Trophoblast cell (in vitro differentiated cells and primary cell): ENCODE data around the gene WDR82.
A peak's percentile ranks its signal among the peaks of the same experiment; 100 is the strongest.

Experiments
- DNase-seq, 2 donors: peaks; one replicate each; pipeline ENCODE4 v3.0.0-alpha.2; 2016
- H2AFZ ChIP-seq: 2 replicates; pipeline ENCODE4 v1.6.1; 2013; ENCODE audit warnings: low read length, moderate library complexity, mild to moderate bottlenecking; ENCODE audit not compliant: insufficient read depth, poor library complexity
- H2AK5ac ChIP-seq: 2 replicates; pipeline ENCODE4 v1.6.1; 2013; ENCODE audit warnings: mild to moderate bottlenecking, low read length
- H2BK120ac ChIP-seq: 2 replicates; pipeline ENCODE4 v1.6.1; 2013; ENCODE audit warnings: low read length, mild to moderate bottlenecking, moderate library complexity; ENCODE audit not compliant: insufficient read depth, poor library complexity
- H2BK12ac ChIP-seq: 2 replicates; pipeline ENCODE4 v1.6.1; 2013; ENCODE audit warnings: mild to moderate bottlenecking, low read length, moderate library complexity
- H2BK5ac ChIP-seq: 2 replicates; pipeline ENCODE4 v1.6.1; 2013; ENCODE audit warnings: low read length, low read depth, moderate library complexity, mild to moderate bottlenecking; ENCODE audit not compliant: poor library complexity
- H3K14ac ChIP-seq: 2 replicates; pipeline ENCODE4 v1.6.1; 2013; ENCODE audit warnings: mild to moderate bottlenecking, low read length
- H3K18ac ChIP-seq: 2 replicates; pipeline ENCODE4 v1.6.1; 2013; ENCODE audit warnings: mild to moderate bottlenecking, low read length
- H3K23ac ChIP-seq: 2 replicates; pipeline ENCODE4 v1.6.1; 2013; ENCODE audit warnings: low read length
- H3K27ac ChIP-seq: 2 replicates; pipeline ENCODE4 v1.5.1; 2013; ENCODE audit warnings: low read depth, mild to moderate bottlenecking, inconsistent platforms, low read length, moderate library complexity
- H3K27me3 ChIP-seq: 2 replicates; pipeline ENCODE4 v1.6.1; 2013; ENCODE audit warnings: inconsistent platforms, mild to moderate bottlenecking, low read length, moderate library complexity; ENCODE audit not compliant: insufficient read depth
- H3K36me3 ChIP-seq, 2 experiments: 1 replicate in 1 of 2; 2 replicates in 1 of 2; pipeline ENCODE4 v1.6.1; 2013; ENCODE audit warnings: low read length in 2 of 2, mild to moderate bottlenecking in 2 of 2, moderate library complexity in 1 of 2; ENCODE audit not compliant: insufficient read depth in 2 of 2, control insufficient read depth in 1 of 2
- H3K4ac ChIP-seq: 2 replicates; pipeline ENCODE4 v1.6.1; 2013; ENCODE audit warnings: low read depth, mild to moderate bottlenecking, low read length, moderate library complexity
- H3K4me1 ChIP-seq, 2 experiments: 1 replicate in 1 of 2; 2 replicates in 1 of 2; pipeline ENCODE4 v1.6.1; 2013; ENCODE audit warnings: low read length in 2 of 2, mild to moderate bottlenecking in 2 of 2, moderate library complexity in 1 of 2; ENCODE audit not compliant: insufficient read depth in 2 of 2, control insufficient read depth in 1 of 2
- H3K4me2 ChIP-seq: 2 replicates; pipeline ENCODE4 v1.6.1; 2013; ENCODE audit warnings: inconsistent platforms, mild to moderate bottlenecking, low read length, moderate library complexity
- H3K4me3 ChIP-seq: 2 replicates; pipeline ENCODE4 v1.5.1; 2013; ENCODE audit warnings: mild to moderate bottlenecking, low read depth, low read length, inconsistent platforms
- H3K79me1 ChIP-seq: one replicate; pipeline ENCODE4 v1.6.1; 2013; ENCODE audit warnings: low read length
- H3K79me2 ChIP-seq: 2 replicates; pipeline ENCODE4 v1.6.1; 2013; ENCODE audit warnings: low read length, mild to moderate bottlenecking; ENCODE audit not compliant: control insufficient read depth, insufficient read depth, poor library complexity
- H3K9ac ChIP-seq: 2 replicates; pipeline ENCODE4 v1.6.1; 2013; ENCODE audit warnings: mild to moderate bottlenecking, low read length
- H3K9me3 ChIP-seq: 2 replicates; pipeline ENCODE4 v1.6.1; 2013; ENCODE audit warnings: low read depth, mild to moderate bottlenecking, control low read depth, inconsistent platforms, low read length; ENCODE audit not compliant: insufficient read depth
- H4K12ac ChIP-seq: 2 replicates; pipeline ENCODE4 v1.6.1; 2013; ENCODE audit warnings: low read depth, mild to moderate bottlenecking, low read length, moderate library complexity
- H4K8ac ChIP-seq: 2 replicates; pipeline ENCODE4 v1.6.1; 2013; ENCODE audit warnings: low read depth, mild to moderate bottlenecking, low read length, moderate library complexity
- H4K91ac ChIP-seq: one replicate; pipeline ENCODE4 v1.6.1; 2013; ENCODE audit warnings: low read depth, mild to moderate bottlenecking, low read length, moderate library complexity
- WGBS: extraction: QIAGEN DNeasy Blood & Tissue Kit; methylation state at CpG from one replicate; pipeline ENCODE4 v1.1.7; 2013; ENCODE audit warnings: missing lambda C conversion rate; ENCODE audit not compliant: insufficient read length, insufficient coverage; ENCODE audit errors: extremely low coverage; 5-methylcytosine and 5-hydroxymethylcytosine counted together

WDR82 gene

GRCh38 chr3:52222319-52223221 lies 55.9 kb downstream of the WDR82 start:
- Histone ChIP-seq H3K79me2 (no peaks in the 10 kb centered on the region), H4K8ac (no peak overlapping the region), H3K27ac (no peak overlapping the region), H4K91ac (no peak overlapping the region), H2AFZ (no peak overlapping the region), H2AK5ac (no peak overlapping the region), H3K79me1 (peaks cover 8% of the 10 kb centered on the region), H3K36me3 (no peaks in the 10 kb centered on the region), H3K23ac (no peak overlapping the region), H3K4me3 (no peak overlapping the region), H3K4me2 (no peak overlapping the region), H3K18ac (no peak overlapping the region), H3K4me1 (peaks cover 19 to 26% of the 10 kb centered on the region in 2 experiments), H3K9ac (no peak overlapping the region), H2BK12ac (no peak overlapping the region), H3K4ac (no peak overlapping the region), H3K9me3 (no peaks in the 10 kb centered on the region), H3K27me3 (no peaks in the 10 kb centered on the region), H3K14ac (no peak overlapping the region), H4K12ac (no peak overlapping the region), H2BK5ac (no peak overlapping the region), H2BK120ac (no peak overlapping the region)
- no peak for DNase-seq
- no CpG with 5 or more reads among the region's 41 CpGs for WGBS

- Histone ChIP-seq H3K9me3 (no peaks in the 10 kb centered on the region), H3K4ac (no peak overlapping the region), H3K79me1 (peaks cover 8% of the 10 kb centered on the region), H3K23ac (no peak overlapping the region), H3K9ac (no peak overlapping the region), H4K8ac (no peak overlapping the region), H2BK12ac (peak overlapping the region; percentile 12), H4K12ac (no peak overlapping the region), H3K18ac (no peak overlapping the region), H3K4me3 (no peak overlapping the region), H2AK5ac (peak overlapping the region; percentile 17), H2BK5ac (no peak overlapping the region), H3K4me1 (peaks cover 22 to 34% of the 10 kb centered on the region in 2 experiments), H3K14ac (no peak overlapping the region), H3K27ac (no peak overlapping the region), H2BK120ac (no peak overlapping the region), H3K36me3 (no peaks in the 10 kb centered on the region), H2AFZ (no peak overlapping the region), H3K27me3 (no peaks in the 10 kb centered on the region), H3K4me2 (no peak overlapping the region), H3K79me2 (no peaks in the 10 kb centered on the region), H4K91ac (no peak overlapping the region)
- no CpG with 5 or more reads among the region's 34 CpGs for WGBS
- no peak for DNase-seq
Measured at GRCh38 chr3:52221563-52222318, 56.7 kb downstream of the WDR82 start.

GRCh38 chr3:52221141-52221562 lies 57.3 kb downstream of the WDR82 start:
- H2BK120ac ChIP-seq, result no peak overlapping the region
- H4K91ac ChIP-seq, result no peak overlapping the region
- H2BK12ac ChIP-seq, result peak overlapping the region; percentile 12
- H3K4me1 ChIP-seq, result peaks cover 22 to 37% of the 10 kb centered on the region in 2 experiments
- whole genome bisulfite sequencing, result no CpG with 5 or more reads among the region's 27 CpGs
- no peak overlapping the region for H2BK5ac ChIP-seq
- no peaks in the 10 kb centered on the region for H3K36me3 ChIP-seq
- no peaks in the 10 kb centered on the region for H3K27me3 ChIP-seq
- no peak overlapping the region for H3K27ac ChIP-seq
- no peaks in the 10 kb centered on the region for H3K9me3 ChIP-seq
- H3K79me2 ChIP-seq, result no peaks in the 10 kb centered on the region
- no peak overlapping the region for H3K4ac ChIP-seq
- DNase-seq, result no peak
- H3K79me1 ChIP-seq, result peaks cover 8% of the 10 kb centered on the region
- no peak overlapping the region for H3K18ac ChIP-seq
- H2AK5ac ChIP-seq, result peak overlapping the region; percentile 17
- H3K9ac ChIP-seq, result no peak overlapping the region
- H3K4me3 ChIP-seq, result no peak overlapping the region
- H3K4me2 ChIP-seq, result no peak overlapping the region
- no peak overlapping the region for H3K14ac ChIP-seq
- H4K8ac ChIP-seq, result no peak overlapping the region
- H3K23ac ChIP-seq, result no peak overlapping the region
- no peak overlapping the region for H2AFZ ChIP-seq
- H4K12ac ChIP-seq, result no peak overlapping the region

GRCh38 chr3:52220380-52221026 lies 57.9 kb downstream of the WDR82 start:
- Histone ChIP-seq H3K4ac (no peak overlapping the region), H2BK120ac (no peak overlapping the region), H3K4me1 (peaks cover 22 to 37% of the 10 kb centered on the region in 2 experiments), H2AFZ (no peak overlapping the region), H3K36me3 (peaks cover 2% of the 10 kb centered on the region in 2 experiments), H3K79me1 (peaks cover 8% of the 10 kb centered on the region), H3K4me2 (no peak overlapping the region), H3K79me2 (no peaks in the 10 kb centered on the region), H3K9me3 (peaks cover under 1% of the 10 kb centered on the region), H2BK12ac (no peak overlapping the region), H3K27ac (no peak overlapping the region), H4K12ac (no peak overlapping the region), H3K18ac (no peak overlapping the region), H4K91ac (no peak overlapping the region), H3K23ac (no peak overlapping the region), H2AK5ac (no peak overlapping the region), H3K27me3 (no peaks in the 10 kb centered on the region), H3K4me3 (no peak overlapping the region), H4K8ac (no peak overlapping the region), H3K9ac (no peak overlapping the region), H2BK5ac (no peak overlapping the region), H3K14ac (no peak overlapping the region)
- WGBS, result no CpG with 5 or more reads among the region's 9 CpGs
- peak; percentile 75 to 89 for DNase-seq
